IPS-NIHi7 (cell line): ENCODE results near the gene YPEL3.
"Not testable (repeated sequence)": the region's sequence is repeated elsewhere in the genome, so short reads cannot be mapped to it uniquely, and the experiment has no call there.

Experiments
- DNase-seq: peaks from one replicate; pipeline ENCODE4 v3.0.0; 2012; ENCODE audit warnings: mixed read lengths; ENCODE audit errors: extremely low spot score

YPEL3 gene

GRCh38 chr16:30096105-30096861 lies at the start of gene YPEL3:
Gene YPEL3 (minus strand): TSS chr16:30096213. CDS start chr16:30095482, 731 bp downstream.
- peak; percentile 97 for DNase-seq

- no peak for DNase-seq
These were observed 49.6 kb upstream of the YPEL3 start for GRCh38 chr16:30145657-30146056.

- DNase-seq: no peak
These were observed 48.9 kb upstream of the YPEL3 start for GRCh38 chr16:30144917-30145316.

DNA sequence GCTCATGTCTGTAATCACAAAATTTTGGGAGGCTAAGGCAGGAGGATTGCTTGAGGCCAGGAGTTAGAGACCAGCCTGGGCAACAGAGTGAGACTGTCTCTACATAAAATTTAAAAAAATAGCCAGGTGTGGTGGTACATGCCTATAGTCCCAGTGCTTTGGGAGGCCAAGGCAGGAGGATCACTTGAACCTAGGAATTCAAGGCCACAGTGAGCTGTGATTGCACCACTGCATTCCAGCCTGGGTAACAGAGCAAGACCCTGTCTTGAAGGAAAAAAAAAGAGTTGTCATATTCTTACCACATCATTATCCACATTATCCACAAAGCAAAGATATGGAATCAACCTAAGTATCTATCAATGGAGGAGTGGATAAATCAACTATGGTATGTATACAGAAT lies 48.0 kb upstream of the YPEL3 start:
- DNase-seq: no peak

- DNase-seq: no peak
These were observed 47.3 kb upstream of the YPEL3 start for GRCh38 chr16:30143347-30143702.

DNA sequence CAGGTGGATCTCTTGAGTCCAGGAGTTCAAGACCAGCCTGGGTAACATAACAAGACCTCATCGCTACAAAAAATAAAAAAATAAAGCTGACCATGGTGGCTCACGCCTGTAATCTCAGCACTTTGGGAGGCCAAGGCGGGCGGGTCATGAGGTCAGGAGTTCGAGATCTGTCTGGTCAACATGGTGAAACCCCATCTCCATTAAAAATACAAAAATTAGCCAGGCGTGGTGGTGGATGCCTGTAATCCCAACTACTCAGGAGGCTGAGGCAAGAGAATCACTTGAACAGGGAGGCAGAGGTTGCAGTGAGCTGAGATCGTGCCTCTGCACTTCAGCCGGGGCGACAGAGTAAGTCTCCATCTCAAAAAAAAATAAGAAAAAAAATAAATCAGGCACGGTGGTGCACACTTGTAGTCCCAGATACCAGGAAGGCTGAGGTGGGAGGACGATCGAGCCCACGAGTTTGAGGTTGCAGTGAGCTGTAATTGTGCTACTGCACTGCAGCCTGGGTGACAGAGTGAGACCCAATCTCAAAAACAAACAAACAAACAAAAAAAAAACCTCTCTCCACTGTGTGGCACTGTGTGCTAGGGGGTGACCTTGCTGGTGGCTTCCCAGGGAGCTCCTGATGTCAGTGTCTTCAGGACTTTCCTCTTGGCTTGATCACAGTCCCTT lies 46.8 kb upstream of the YPEL3 start:
- peak; percentile 62 for DNase-seq

- no peak for DNase-seq
These were observed 45.7 kb upstream of the YPEL3 start for GRCh38 chr16:30141750-30142149.

DNA sequence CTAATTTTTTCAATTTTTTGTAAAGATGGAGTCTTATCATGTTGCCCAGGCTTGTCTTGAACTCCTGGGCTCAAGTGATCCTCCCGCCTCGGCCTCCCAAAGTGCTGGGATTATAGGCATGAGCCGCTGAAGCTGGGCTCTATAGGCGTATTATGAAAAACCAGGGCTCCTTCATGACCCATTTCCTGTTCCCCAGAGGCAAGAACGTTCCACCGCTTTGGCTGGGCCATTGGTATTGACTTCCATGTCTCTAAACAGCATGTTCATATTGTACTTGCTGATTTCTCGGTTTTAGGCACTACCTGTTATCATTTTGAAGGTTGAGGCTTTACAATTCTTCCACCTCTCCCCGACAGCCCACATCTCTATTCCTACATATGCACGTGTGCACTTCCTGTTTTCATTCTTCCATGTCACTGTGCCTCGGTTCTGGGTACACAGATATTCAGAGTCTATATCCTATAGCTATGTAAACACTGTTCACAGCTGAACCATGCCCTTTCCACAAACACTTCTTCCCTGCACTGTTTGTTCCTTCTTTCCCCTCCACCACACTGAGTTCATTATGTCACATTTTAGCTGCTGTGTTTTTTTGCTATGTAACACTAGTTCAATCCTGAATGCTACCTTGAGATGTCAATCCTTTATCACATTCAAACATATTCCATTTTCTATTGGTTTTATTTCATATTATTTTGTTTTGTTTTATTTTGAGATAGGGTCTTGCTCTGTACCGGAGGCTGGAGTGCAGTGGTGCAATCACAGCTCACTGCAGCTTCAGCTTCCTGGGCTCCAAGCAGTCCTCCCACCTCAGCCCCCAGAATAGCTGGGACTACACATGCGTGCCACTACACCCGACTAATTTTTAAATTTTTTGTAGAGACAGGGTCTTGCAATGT lies 43.8 kb upstream of the YPEL3 start:
- no peak for DNase-seq

GRCh38 chr16:30137897-30138296 lies 41.9 kb upstream of the YPEL3 start:
- DNase-seq: no peak

DNA sequence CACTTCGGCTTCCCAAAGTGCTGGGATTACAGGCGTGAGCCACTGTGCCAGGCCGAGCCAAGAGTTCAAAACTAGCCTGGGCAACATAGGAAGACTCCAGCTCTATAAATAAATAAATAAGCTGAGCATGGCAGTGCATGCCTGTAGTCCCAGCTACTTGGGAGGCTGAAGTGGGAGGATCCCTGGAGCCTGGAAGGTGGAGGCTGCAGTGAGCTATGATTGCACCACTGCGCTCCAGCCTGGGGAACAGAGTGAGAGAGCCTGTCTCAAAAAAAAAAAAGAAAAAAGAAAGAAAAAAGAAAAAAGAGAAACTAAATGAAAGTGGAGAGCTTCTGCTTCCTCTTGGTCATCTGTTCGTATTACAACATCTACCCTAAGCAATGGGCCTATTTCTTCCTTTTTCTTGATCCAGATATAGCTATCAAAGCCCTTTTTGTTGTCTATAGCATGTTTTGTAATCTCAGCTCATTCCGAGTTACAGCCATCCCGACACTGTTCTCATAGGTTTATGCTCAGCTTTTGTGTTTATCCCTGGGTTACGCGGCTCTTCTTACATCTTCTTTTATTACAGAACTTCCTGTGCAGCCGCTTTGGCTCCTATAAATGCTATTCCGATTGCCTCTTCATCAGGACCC lies 41.1 kb upstream of the YPEL3 start:
- DNase-seq: no peak

DNA sequence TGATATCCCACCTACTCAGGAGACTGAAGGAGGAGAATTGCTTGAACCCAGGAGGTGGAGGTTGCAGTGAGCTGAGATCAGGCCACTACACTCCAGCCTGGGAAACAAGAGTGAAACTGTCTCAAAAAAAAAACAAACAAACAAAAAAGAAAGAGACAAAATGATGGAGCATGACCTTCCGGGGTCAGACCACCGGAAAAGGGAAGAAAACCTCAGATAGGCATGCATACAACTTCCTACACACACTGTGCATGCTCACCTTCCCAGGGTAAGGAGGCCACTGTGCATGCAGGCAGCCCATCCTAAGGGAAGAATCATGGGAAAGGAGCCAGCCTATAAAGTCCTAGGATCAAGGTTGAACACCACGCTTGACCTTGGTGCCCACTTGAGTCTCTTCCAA lies 36.6 kb upstream of the YPEL3 start:
- DNase-seq: no peak

DNA sequence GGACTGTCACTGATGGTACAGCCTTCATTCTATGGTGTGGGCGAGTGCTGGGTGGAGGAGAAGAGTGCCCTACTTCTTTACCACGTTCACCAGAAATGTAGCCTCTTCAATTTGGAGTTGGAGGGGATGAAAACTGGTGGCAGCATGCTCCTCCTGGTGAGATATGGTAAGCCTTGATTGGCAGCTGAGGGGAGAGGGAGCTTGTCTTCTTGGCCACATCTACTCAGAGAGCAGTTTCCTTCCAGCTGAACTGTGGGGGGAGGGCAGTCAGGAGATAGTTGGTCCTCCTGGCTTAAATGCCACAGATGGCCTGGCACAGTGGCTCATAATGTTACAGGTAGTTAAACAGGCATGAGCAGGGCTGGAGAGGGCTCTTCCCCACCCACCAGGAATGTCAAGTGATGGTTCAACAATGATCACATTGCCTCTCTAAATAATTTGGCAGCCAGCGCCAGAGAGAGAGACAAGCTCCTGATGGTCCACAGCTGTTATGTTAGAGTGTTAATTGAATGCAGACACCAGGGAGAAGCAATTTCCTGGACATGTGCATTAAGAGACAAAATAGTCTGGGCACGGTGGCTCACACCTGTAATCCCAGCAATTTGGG lies 36.0 kb upstream of the YPEL3 start:
- DNase-seq: no peak

DNA sequence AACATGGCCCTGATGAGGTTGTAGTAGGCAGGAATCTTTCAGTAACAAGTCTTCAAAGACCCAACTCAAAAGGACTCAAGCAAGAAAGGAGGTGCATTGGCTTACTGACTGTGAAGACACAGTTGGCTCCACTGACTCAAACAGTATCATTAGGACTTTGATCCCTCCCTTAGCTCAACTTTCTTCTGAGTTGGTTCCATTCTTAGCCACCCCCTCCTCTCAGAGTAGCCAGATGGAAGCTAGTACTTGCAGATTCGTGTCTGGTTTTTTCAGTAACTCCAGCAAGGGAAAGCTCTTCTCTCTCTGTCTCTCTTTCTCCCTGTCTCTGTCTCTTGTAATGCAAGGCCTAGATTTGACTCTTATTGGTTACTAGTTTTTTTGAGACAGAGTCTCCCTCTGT lies 32.0 kb upstream of the YPEL3 start:
- DNase-seq: no peak

DNA sequence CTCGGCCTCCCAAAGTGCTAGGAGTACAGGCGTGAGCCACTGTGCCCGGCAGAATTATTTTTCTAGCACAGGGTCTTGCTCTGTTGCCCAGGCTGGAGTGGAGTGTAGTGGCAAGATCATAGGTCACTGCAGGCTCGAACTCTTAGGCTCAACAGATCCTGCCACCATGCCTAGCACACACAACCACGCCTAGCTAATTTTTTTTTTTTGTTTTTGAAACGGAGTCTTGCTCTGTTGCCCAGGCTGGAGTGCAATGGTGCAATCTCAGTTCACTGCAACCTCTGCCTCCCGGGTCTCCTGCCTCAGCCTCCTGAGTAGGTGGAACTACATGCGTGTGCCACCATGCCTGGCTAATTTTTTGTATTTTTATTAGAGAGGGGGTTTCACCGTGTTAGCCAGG lies 29.7 kb upstream of the YPEL3 start:
- not testable (repeated sequence) for DNase-seq

DNA sequence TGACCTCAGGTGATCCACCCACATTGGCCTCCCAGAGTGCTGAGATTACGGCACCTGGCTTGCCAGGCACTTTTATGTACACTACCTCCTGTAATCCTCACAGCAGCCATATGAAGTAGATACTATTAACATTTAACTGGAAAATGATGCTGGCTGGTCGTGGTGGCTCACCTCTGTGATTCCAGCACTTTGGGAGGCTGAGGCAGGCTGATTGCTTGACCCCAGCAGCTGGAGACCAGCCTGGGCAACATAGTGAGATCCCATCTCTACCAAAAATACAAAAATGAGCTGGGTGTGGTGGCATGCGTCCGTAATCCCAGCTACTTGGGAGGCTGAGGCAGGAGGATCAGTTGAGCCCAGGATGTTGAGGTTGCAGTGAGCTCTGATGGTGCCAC lies 29.0 kb upstream of the YPEL3 start:
- no peak for DNase-seq

DNA sequence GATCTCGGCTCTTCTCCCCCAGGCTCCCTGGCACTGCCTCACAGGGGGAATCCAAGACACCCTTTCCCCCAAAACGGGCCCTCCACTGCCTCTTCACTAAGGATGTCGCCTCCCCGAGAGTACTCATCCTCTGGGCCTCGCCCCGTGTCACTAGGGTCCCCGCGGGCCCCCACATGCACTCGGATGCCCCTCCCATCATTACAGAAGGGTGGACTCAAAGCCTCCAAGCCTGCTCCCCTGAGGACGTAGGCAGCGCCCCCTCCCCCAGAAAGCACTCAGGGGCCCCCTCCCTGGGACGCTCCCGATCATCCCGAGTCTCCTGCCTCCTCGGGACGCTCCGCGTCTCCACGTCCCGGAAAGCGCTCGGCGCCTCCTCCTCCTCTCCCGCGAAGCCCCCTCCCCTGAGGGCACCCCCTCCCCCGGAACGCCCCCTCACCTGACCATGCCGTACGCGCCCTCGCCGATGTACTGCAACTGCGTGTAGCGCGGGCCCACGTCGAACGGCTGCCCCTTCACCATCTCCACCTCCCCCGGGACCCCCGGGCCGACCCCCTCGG lies 26.7 kb upstream of the YPEL3 start:
- peak; percentile 68 for DNase-seq

GRCh38 chr16:30121741-30122571 lies 25.9 kb upstream of the YPEL3 start:
- no peak for DNase-seq

- DNase-seq: no peak
These were observed 24.5 kb upstream of the YPEL3 start for GRCh38 chr16:30120340-30121105.

DNA sequence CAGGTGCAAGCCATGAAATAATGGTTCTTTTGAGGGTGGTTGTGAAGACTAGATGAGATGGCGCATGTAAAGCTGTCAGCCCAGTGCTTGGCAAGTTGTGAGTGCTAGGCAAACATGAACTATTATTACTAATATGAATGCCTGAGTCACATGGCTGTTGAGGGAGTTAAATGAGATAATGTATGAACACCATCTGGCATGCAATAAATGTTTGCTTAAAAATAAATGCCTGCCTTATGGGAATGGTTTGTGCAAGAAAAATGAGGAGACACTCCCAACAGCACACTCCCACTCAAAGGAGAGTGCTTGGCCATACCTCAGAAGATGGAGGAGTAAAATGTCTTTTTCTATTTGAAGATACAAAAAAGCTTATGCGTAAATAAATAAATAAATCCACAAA lies 23.4 kb upstream of the YPEL3 start:
- no peak for DNase-seq

DNA sequence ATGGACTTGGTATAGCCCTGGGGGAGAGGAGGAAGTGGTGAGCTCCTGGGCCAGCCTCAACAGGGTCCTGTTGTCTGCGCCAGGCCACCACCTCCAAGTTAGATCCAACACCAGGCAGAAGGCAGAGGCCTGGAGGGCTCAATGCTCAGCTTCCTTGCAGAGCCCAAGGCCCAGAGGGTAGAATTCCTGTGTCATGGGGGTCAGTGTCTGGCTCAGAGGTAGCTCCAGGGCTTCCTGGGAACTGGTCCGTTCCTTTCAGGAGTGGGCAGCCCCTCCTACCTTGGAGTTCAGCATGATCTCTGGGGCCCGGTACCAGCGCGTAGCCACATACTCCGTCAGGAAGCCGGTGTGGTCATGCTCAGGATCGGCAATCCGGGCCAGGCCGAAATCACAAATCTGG lies 21.8 kb upstream of the YPEL3 start:
- DNase-seq: no peak
